HCT116 (cell line): ENCODE data around the gene KSR2. TPM values are rescaled to one million over a fixed set of nuclear protein-coding genes. Genes with fewer than 3 reads are reported as not detected.
"Not testable (repeated sequence)": the region's sequence is repeated elsewhere in the genome, so short reads cannot be mapped to it uniquely, and the experiment has no call there.

Source experiments
- ATAC-seq: fragments of 200-7000 bp; cut with Tn5 transposase; 2 replicates; pipeline ENCODE4 v1.9.1; 2020; ENCODE audit warnings: mild to moderate bottlenecking, moderate library complexity
- BruUV-seq: library from RNA; stranded (reverse); fragments of 400-500 nt; replicated peaks from 2 replicates; lab custom pipeline; 2021; lab: Mats Ljungman, UMichigan
- CTCF ChIA-PET: fragments of 300-600 bp; sonication (Branson Sonifier 250); formaldehyde crosslinking; loops from one replicate; lab custom pipeline; 2021; ENCODE audit warnings: antibody characterized with exemption; lab: Charles Lee
- POLR2A ChIA-PET: fragments of 300-600, 350-600 bp; sonication (Branson Sonifier 250); formaldehyde crosslinking; loops from one replicate; lab custom pipeline; 2021; ENCODE audit warnings: antibody characterized with exemption; lab: Charles Lee
- RAD21 ChIA-PET, 2 experiments: fragments of 300-600 bp; sonication (Branson Sonifier 250); formaldehyde crosslinking; loops; one replicate each; lab custom pipeline; 2023; ENCODE audit warnings: low total read pairs in 2 of 2; ENCODE audit not compliant: uncharacterized antibody in 2 of 2, unreplicated experiment in 2 of 2, low non-redundant PET in 1 of 2; lab: Charles Lee
- DNase-seq: peaks from one replicate; pipeline ENCODE4 v3.0.0-alpha.2; 2010; ENCODE audit warnings: low read depth, low spot score
- H2AFZ ChIP-seq: fragments of 200-600 bp; shearing (Covaris generic), sonication (generic); 2 replicates; pipeline ENCODE4 v1.6.1; 2017; ENCODE audit warnings: low read depth, mixed run types, mixed read lengths, antibody characterized with exemption, low read length; ENCODE audit not compliant: poor library complexity, severe bottlenecking
- H3K27ac ChIP-seq: 2 replicates; pipeline ENCODE4 v1.5.1; 2012; ENCODE audit warnings: low read depth, low read length
- H3K27me3 ChIP-seq: fragments of 200-600 bp; sonication (generic); 2 replicates; pipeline ENCODE4 v1.6.1; 2016; ENCODE audit warnings: mixed run types, low read length, mixed read lengths; ENCODE audit not compliant: insufficient read depth
- H3K36me3 ChIP-seq, 2 experiments: fragments of 200-500 bp in 1 of 2; fragments of 200-600 bp in 1 of 2; sonication (Bioruptor generic) in 1 of 2; sonication (generic) in 1 of 2; 2 replicates each; pipeline versions ENCODE4 v1.5.1 to v1.6.1; 2014 to 2016; ENCODE audit warnings: low read length in 2 of 2, inconsistent platforms in 1 of 2, mixed read lengths in 1 of 2, mixed run types in 1 of 2; ENCODE audit not compliant: insufficient read depth in 2 of 2, control insufficient read depth in 1 of 2
- H3K4me1 ChIP-seq, 2 experiments: fragments of 200-600 bp in 1 of 2; sonication (generic) in 1 of 2; 2 replicates each; pipeline versions ENCODE4 v1.5.1 to v1.6.1; 2012 to 2017; ENCODE audit warnings: low read length in 2 of 2, inconsistent platforms in 1 of 2, mild to moderate bottlenecking in 1 of 2, mixed read lengths in 1 of 2, mixed run types in 1 of 2, moderate library complexity in 1 of 2; ENCODE audit not compliant: insufficient read depth in 2 of 2, control insufficient read depth in 1 of 2
- H3K4me2 ChIP-seq: fragments of 200-600 bp; sonication (generic); 2 replicates; pipeline ENCODE4 v1.6.1; 2017; ENCODE audit warnings: mixed run types, low read length, mixed read lengths
- H3K4me3 ChIP-seq, 2 experiments: fragments of 200-600 bp in 1 of 2; sonication (generic) in 1 of 2; replicated peaks in 1 of 2; 2 replicates each; pipeline ENCODE4 v1.5.1; 2011 to 2016; ENCODE audit warnings: low read length in 2 of 2, control low read depth in 1 of 2, low read depth in 1 of 2, mild to moderate bottlenecking in 1 of 2, mixed read lengths in 1 of 2, mixed run types in 1 of 2
- H3K79me2 ChIP-seq: fragments of 200-600 bp; sonication (generic); 2 replicates; pipeline ENCODE4 v1.6.1; 2017; ENCODE audit warnings: mild to moderate bottlenecking, mixed run types, low read length, moderate library complexity, mixed read lengths; ENCODE audit not compliant: insufficient read depth
- H3K9ac ChIP-seq: fragments of 200-600 bp; sonication (generic); 2 replicates; pipeline ENCODE4 v1.6.1; 2016; ENCODE audit warnings: low read length, mixed read lengths
- H3K9me2 ChIP-seq: fragments of 200-600 bp; sonication (generic), shearing (Covaris generic); 2 replicates; pipeline ENCODE4 v1.6.1; 2017; ENCODE audit warnings: mixed run types, mild to moderate bottlenecking, moderate library complexity; ENCODE audit not compliant: insufficient read depth
- H3K9me3 ChIP-seq, 2 experiments: fragments of 200-500 bp in 1 of 2; fragments of 200-600 bp in 1 of 2; sonication (Bioruptor generic) in 1 of 2; sonication (generic) in 1 of 2; 2 replicates each; pipeline ENCODE4 v1.6.1; 2014 to 2017; ENCODE audit warnings: low read length in 2 of 2, mixed read lengths in 2 of 2, inconsistent platforms in 1 of 2, low read depth in 1 of 2, mild to moderate bottlenecking in 1 of 2, mixed run types in 1 of 2, moderate library complexity in 1 of 2; ENCODE audit not compliant: control insufficient read depth in 1 of 2, insufficient read depth in 1 of 2
- H4K20me1 ChIP-seq: fragments of 200-600 bp; sonication (generic), shearing (Covaris generic); 2 replicates; pipeline ENCODE4 v1.6.1; 2017; ENCODE audit warnings: mixed run types, mild to moderate bottlenecking, moderate library complexity; ENCODE audit not compliant: insufficient read depth
- ELF1 ChIP-seq: IDR thresholded peaks from 2 replicates; pipeline ENCODE4 v1.6.1; 2012; ENCODE audit warnings: low read depth, borderline replicate concordance
- JUND ChIP-seq: IDR thresholded peaks from 2 replicates; pipeline ENCODE4 v1.6.1; 2012
- SP1 ChIP-seq: IDR thresholded peaks from 2 replicates; pipeline ENCODE4 v1.6.1; 2012; ENCODE audit warnings: low read depth
- TCF7L2 ChIP-seq: IDR thresholded peaks from 2 replicates; pipeline ENCODE4 v1.7.0; 2011; ENCODE audit warnings: borderline replicate concordance, inconsistent platforms; ENCODE audit not compliant: insufficient read depth, insufficient read length; ENCODE audit errors: extremely low read depth
- YY1 ChIP-seq: IDR thresholded peaks from 2 replicates; pipeline ENCODE4 v1.6.1; 2011; ENCODE audit warnings: low read length, low read depth, moderate library complexity, mild to moderate bottlenecking; ENCODE audit not compliant: insufficient replicate concordance; ENCODE audit errors: extremely low read depth
- intact Hi-C: fragments of 100-400 bp; cut with micrococcal nuclease; formaldehyde crosslinking; loops from 2 replicates; pipeline ENCODE4 v1.10.0; 2022
- total RNA-seq: library from RNA; stranded (reverse); gene quantifications from one replicate; pipeline ENCODE4 v1.2.1, GENCODE V29; 2021; ENCODE audit not compliant: unreplicated experiment

KSR2 gene
- total RNA-seq, 1 experiment from 2014 or later = 10.1 TPM

DNA sequence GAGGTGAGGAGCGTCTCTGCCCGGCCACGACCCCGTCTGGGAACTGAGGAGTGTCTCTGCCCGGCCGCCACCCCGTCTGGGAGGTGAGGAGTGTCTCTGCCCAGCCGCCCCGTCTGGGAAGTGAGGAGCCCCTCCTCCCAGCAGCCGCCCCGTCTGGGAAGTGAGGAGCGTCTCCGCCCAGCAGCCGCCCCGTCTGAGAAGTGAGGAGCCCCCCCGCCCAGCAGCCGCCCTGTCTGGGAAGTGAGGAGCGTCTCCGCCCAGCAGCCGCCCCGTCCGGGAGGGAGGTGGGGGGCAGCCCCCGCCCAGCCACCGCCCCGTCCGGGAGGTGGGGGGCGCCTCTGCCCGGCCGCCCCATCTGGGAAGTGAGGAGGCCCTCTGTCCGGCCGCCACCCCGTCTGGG lies 237.7 kb downstream of the KSR2 start:
- H3K79me2 ChIP-seq, CTCF ChIA-PET, H3K27me3 ChIP-seq, H3K9ac ChIP-seq, RAD21 ChIA-PET, H3K4me1 ChIP-seq, DNase-seq, ATAC-seq, H3K9me3 ChIP-seq, H3K9me2 ChIP-seq, POLR2A ChIA-PET, H3K4me3 ChIP-seq, intact Hi-C loops, H2AFZ ChIP-seq, H3K4me2 ChIP-seq, H3K27ac ChIP-seq, H4K20me1 ChIP-seq, BruUV-seq, H3K36me3 ChIP-seq: not testable (repeated sequence)

DNA sequence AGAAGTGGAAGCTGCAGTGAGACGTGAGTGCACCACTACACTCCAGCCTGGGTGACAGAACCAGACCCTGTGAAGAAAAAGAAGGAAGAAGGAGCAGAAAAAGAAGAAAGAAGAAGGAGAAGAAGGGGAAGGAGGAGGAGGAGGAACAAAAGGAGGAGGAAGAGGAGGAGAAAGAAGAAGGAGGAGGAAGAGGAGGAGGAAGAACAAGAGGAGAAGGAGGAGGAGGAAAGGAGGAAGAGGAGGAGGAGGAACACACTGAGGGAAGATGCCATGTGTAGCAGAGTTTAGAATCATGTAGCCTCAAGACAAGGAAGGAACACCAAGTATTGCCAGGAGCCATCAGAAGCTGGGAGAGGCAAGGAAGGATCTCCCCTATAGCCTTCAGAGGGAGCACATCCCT lies 241.5 kb downstream of the KSR2 start:
- no peaks in the 10 kb centered on the region for H4K20me1 ChIP-seq
- no peak overlapping the region for H3K4me3 ChIP-seq
- H3K27me3 ChIP-seq = no peaks in the 10 kb centered on the region
- H3K9me3 ChIP-seq = no peaks in the 10 kb centered on the region
- H3K79me2 ChIP-seq = no peaks in the 10 kb centered on the region
- ATAC-seq (no peak), DNase-seq (no peak)
- H3K9ac ChIP-seq = no peak overlapping the region
- RAD21 ChIA-PET = no interaction called here
- TF ChIP-seq JUND (no peak), TCF7L2 (no peak), YY1 (no peak), ELF1 (no peak), SP1 (no peak)
- no peaks in the 10 kb centered on the region for H3K4me1 ChIP-seq
- BruUV-seq = no TSS peak
- POLR2A ChIA-PET = no interaction called here
- intact Hi-C loops = no loop called here
- H2AFZ ChIP-seq = no peak overlapping the region
- no peaks in the 10 kb centered on the region for H3K9me2 ChIP-seq
- CTCF ChIA-PET = no interaction called here
- H3K36me3 ChIP-seq = no peaks in the 10 kb centered on the region
- H3K4me2 ChIP-seq = no peak overlapping the region
- H3K27ac ChIP-seq = no peak overlapping the region
